DND-41 (cell line): Measurements from ENCODE around the gene DHRS7B.

Experiments used
- ATAC-seq: fragments of 200-7000 bp; cut with Tn5 transposase; 3 replicates; pipeline ENCODE4 v1.9.1; 2021; ENCODE audit warnings: low read depth; ENCODE audit not compliant: insufficient read depth
- DNase-seq: peaks from one replicate; pipeline ENCODE4 v3.0.0-alpha.2; 2020
- H2AFZ ChIP-seq: 2 replicates; pipeline ENCODE4 v1.6.0; 2012; ENCODE audit warnings: low read depth, low read length
- H3K27ac ChIP-seq: 2 replicates; pipeline ENCODE4 v1.5.1; 2012; ENCODE audit warnings: low read length, inconsistent platforms
- H3K27me3 ChIP-seq: fragments of 200-600 bp; sonication (generic); 2 replicates; pipeline ENCODE4 v1.6.0; 2012; ENCODE audit warnings: low read length, mild to moderate bottlenecking, inconsistent platforms; ENCODE audit not compliant: insufficient read depth, poor library complexity
- H3K36me3 ChIP-seq: 2 replicates; pipeline ENCODE4 v1.5.1; 2012; ENCODE audit warnings: low read length, inconsistent platforms; ENCODE audit not compliant: insufficient read depth
- H3K4me1 ChIP-seq: 2 replicates; pipeline ENCODE4 v1.5.1; 2012; ENCODE audit warnings: mild to moderate bottlenecking, low read length; ENCODE audit not compliant: insufficient read depth
- H3K4me2 ChIP-seq: 2 replicates; pipeline ENCODE4 v1.6.0; 2012; ENCODE audit warnings: mild to moderate bottlenecking, moderate library complexity, low read length, inconsistent platforms; ENCODE audit not compliant: insufficient read depth
- H3K4me3 ChIP-seq, 2 experiments: fragments of 200-600 bp in 1 of 2; shearing (Covaris generic) in 1 of 2; 2 replicates each; pipeline ENCODE4 v1.5.1; 2012 to 2016; ENCODE audit warnings: inconsistent platforms in 2 of 2, low read length in 2 of 2, mild to moderate bottlenecking in 2 of 2, low read depth in 1 of 2, moderate library complexity in 1 of 2
- H3K79me2 ChIP-seq: 2 replicates; pipeline ENCODE4 v1.6.0; 2012; ENCODE audit warnings: low read length, inconsistent platforms; ENCODE audit not compliant: insufficient read depth
- H3K9ac ChIP-seq: 2 replicates; pipeline ENCODE4 v1.6.0; 2012; ENCODE audit warnings: low read depth, mild to moderate bottlenecking, inconsistent platforms, low read length, moderate library complexity
- H3K9me3 ChIP-seq: 2 replicates; pipeline ENCODE4 v1.5.1; 2012; ENCODE audit warnings: low read length, moderate library complexity, mild to moderate bottlenecking, inconsistent platforms; ENCODE audit not compliant: insufficient read depth, severe bottlenecking
- H4K20me1 ChIP-seq: 2 replicates; pipeline ENCODE4 v1.6.0; 2012; ENCODE audit warnings: low read length; ENCODE audit not compliant: insufficient read depth
- CTCF ChIP-seq: IDR thresholded peaks from 2 replicates; pipeline ENCODE4 v1.5.1; 2012; ENCODE audit warnings: borderline replicate concordance, low read length, moderate library complexity, mild to moderate bottlenecking; ENCODE audit not compliant: poor library complexity, severe bottlenecking; ENCODE audit errors: extremely low read depth
- EZH2 ChIP-seq: IDR thresholded peaks from 3 replicates; pipeline ENCODE4 v1.6.1; 2012; ENCODE audit warnings: borderline replicate concordance, low read depth, mild to moderate bottlenecking, moderate library complexity, low read length, inconsistent platforms; ENCODE audit not compliant: severe bottlenecking

The DHRS7B gene

DNA sequence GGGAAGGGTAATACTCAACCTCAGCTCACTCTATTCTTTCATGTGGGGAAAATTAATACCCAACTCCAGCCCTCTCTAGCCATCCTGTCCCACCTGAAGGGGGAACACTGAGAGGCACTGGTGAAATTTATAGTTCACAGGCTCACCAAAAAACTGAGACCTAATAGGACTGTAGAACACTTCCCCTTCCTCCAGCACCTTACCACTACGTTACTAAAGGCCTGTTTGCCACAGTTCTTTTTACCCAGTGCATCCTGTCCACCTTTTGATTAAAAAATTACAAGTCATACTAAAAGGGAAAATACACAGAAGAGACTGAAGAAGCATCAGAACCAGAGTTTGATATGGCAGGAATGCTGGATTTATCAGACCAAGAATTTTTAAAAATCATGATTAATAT, 26.0 kb downstream of the DHRS7B start:
- Histone ChIP-seq H3K4me1 (no peaks in the 10 kb centered on the region), H3K4me2 (no peak overlapping the region), H3K79me2 (peaks cover 3% of the 10 kb centered on the region; the same call in 1 of the 2 replicates), H3K9me3 (peaks cover 21% of the 10 kb centered on the region), H3K36me3 (no peaks in the 10 kb centered on the region), H4K20me1 (no peaks in the 10 kb centered on the region), H3K27ac (no peak overlapping the region), H3K9ac (no peak overlapping the region), H3K4me3 (no peak overlapping the region), H2AFZ (no peak overlapping the region), H3K27me3 (no peaks in the 10 kb centered on the region)
- no peak for ATAC-seq
- no peak for DNase-seq
- TF ChIP-seq CTCF (no peak), EZH2 (no peak)

GRCh38 chr17:21157586-21158370, 31.0 kb downstream of the DHRS7B start:
- H4K20me1 ChIP-seq, result peaks cover 3% of the 10 kb centered on the region; the same call in 1 of the 2 replicates
- no peak overlapping the region for H3K4me3 ChIP-seq
- no peak for TF ChIP-seq EZH2
- TF ChIP-seq CTCF, result no peak
- no peak overlapping the region for H3K27ac ChIP-seq
- peaks cover 15% of the 10 kb centered on the region for H3K9me3 ChIP-seq
- H3K27me3 ChIP-seq, result no peaks in the 10 kb centered on the region
- no peak overlapping the region for H3K4me2 ChIP-seq
- ATAC-seq (no peak), DNase-seq (no peak)
- H3K36me3 ChIP-seq, result no peaks in the 10 kb centered on the region
- H3K9ac ChIP-seq, result no peak overlapping the region
- no peaks in the 10 kb centered on the region; the same call in 1 of the 2 replicates for H3K79me2 ChIP-seq
- H2AFZ ChIP-seq, result no peak overlapping the region
- H3K4me1 ChIP-seq, result no peaks in the 10 kb centered on the region

GRCh38 chr17:21160401-21160800, 33.6 kb downstream of the DHRS7B start:
- H3K4me2 ChIP-seq, result no peak overlapping the region
- no peak overlapping the region for H3K27ac ChIP-seq
- no peak for ATAC-seq
- H3K4me3 ChIP-seq, result no peak overlapping the region
- no peaks in the 10 kb centered on the region for H3K36me3 ChIP-seq
- DNase-seq, result no peak
- H3K9me3 ChIP-seq, result no peaks in the 10 kb centered on the region
- H3K9ac ChIP-seq, result no peak overlapping the region
- no peaks in the 10 kb centered on the region for H3K4me1 ChIP-seq
- peaks cover 3% of the 10 kb centered on the region for H4K20me1 ChIP-seq
- H3K79me2 ChIP-seq, result no peaks in the 10 kb centered on the region
- TF ChIP-seq CTCF (no peak), EZH2 (no peak)
- H2AFZ ChIP-seq, result no peak overlapping the region
- H3K27me3 ChIP-seq, result no peaks in the 10 kb centered on the region
